ENCODE data around the gene LGALS1. TPM values are rescaled to one million over a fixed set of nuclear protein-coding genes. Genes with fewer than 3 reads are reported as not detected.

The LGALS1 gene
- total RNA-seq, 6 experiments from 2014 or later = 34.7 to 267 (median 141) TPM

DNA sequence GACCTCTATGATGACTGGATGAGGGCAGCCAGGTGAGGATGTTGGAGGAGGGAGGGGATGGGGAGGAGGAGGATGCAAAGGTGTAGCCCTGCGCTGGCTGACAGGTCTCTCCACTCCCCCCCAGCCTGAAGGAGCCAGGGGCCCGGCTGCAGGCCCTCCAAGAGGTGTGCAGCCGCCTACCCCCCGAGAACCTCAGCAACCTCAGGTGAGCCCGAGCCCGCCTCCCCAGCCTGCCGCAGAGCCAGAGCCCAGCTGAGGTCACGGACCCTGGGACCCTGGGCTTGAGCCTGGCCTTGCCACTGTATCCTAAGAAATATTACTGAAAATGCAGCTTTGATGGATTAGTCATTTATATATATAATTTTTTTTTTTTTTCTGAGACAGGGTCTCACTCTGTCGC lies 28.1 kb upstream of the LGALS1 start:
- ATAC-seq = no peak
- H3K4me1 ChIP-seq = no peaks in the 10 kb centered on the region
- no peak overlapping the region for H3K4me3 ChIP-seq
- TF ChIP-seq, protein P1, sequence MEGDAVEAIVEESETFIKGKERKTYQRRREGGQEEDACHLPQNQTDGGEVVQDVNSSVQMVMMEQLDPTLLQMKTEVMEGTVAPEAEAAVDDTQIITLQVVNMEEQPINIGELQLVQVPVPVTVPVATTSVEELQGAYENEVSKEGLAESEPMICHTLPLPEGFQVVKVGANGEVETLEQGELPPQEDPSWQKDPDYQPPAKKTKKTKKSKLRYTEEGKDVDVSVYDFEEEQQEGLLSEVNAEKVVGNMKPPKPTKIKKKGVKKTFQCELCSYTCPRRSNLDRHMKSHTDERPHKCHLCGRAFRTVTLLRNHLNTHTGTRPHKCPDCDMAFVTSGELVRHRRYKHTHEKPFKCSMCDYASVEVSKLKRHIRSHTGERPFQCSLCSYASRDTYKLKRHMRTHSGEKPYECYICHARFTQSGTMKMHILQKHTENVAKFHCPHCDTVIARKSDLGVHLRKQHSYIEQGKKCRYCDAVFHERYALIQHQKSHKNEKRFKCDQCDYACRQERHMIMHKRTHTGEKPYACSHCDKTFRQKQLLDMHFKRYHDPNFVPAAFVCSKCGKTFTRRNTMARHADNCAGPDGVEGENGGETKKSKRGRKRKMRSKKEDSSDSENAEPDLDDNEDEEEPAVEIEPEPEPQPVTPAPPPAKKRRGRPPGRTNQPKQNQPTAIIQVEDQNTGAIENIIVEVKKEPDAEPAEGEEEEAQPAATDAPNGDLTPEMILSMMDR (IDR thresholded peaks at IDR 0.05) = no peak
- no peak for TF ChIP-seq POLR2A (IDR thresholded peaks at IDR 0.05)
- no peaks in the 10 kb centered on the region for H3K9me3 ChIP-seq
- no peaks in the 10 kb centered on the region for H3K27me3 ChIP-seq
- no peak for DNase-seq
- H3K36me3 ChIP-seq = no peaks in the 10 kb centered on the region
- WGBS (ENCODE audit: insufficient coverage, low coverage, low lambda C conversion rate, missing lambda C conversion rate) = 50% methylated on average over 1 of the region's 9 CpGs
- intact Hi-C loops (cut with DNase I) = loop anchor here (10.0 kb wide), 1 partner anchor 77 kb away; no protein-coding TSS in a partner anchor
- H3K27ac ChIP-seq = no peak overlapping the region

DNA sequence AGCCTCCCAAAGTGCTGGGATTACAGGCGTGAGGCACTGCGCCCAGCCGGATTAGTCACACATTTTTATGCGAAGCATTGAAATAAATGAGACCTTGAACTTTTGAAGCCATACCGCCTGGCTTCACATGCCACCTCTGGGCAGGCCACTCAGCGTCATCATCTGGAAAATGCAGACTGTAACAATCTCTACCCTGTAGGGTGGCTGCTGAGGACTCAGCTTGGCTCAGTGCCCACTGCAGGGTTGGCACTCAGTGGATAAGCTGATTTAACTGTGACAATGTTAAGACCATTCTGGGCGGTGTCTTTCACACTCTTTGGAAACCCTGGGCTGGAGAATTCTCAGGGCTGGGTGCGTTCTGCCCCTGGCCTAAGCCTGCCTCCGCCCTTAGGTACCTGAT lies 27.5 kb upstream of the LGALS1 start:
- WGBS (ENCODE audit: insufficient coverage, low coverage, low lambda C conversion rate, missing lambda C conversion rate) = 75% methylated on average over 6 of the region's 9 CpGs
- Histone ChIP-seq H3K36me3 (no peaks in the 10 kb centered on the region), H3K4me3 (no peak overlapping the region), H3K4me1 (no peaks in the 10 kb centered on the region), H3K27ac (no peak overlapping the region), H3K27me3 (no peaks in the 10 kb centered on the region), H3K9me3 (no peaks in the 10 kb centered on the region)
- peak in 2 of 4 donors; percentile 13 to 66 for ATAC-seq
- DNase-seq = peak in 1 of 3 donors; percentile 59
- intact Hi-C loops (cut with DNase I) = loop anchor here (10.0 kb wide), 1 partner anchor 77 kb away; no protein-coding TSS in a partner anchor
- no peak for TF ChIP-seq POLR2A (IDR thresholded peaks at IDR 0.05)
- TF ChIP-seq, protein P1 (IDR thresholded peaks at IDR 0.05) = no peak

DNA sequence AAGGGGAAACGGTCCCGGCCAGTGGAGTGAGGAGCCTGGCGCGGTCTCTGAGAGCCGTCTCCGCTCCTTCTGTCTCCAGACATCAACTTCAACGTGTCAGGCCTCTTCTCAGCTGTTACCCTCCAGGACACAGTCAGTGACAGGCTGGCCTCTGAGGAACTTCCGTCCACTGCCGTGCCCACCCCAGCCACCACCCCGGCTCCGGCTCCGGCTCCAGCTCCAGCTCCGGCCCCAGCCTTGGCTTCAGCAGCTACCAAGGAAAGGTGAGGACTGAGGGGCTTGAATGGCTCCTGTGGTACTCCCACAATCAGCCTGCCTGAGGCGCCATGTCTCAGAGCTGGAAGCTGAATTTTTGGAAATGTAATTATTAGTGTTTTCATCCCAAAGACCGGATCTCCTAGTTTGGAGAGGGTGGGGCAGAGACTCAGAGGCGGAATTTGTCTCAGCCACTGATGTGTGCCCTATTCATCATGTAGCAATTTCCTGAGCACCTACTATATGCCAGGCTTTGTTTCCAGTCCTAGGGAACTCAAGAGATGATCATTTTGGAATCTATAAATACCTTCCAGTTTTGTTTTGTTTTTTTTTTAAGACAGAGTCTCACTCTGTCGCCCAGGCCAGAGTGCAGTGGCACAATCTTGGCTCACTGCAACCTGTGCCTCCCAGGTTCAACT lies 24.8 kb upstream of the LGALS1 start:
- DNase-seq = no peak
- H3K36me3 ChIP-seq = no peaks in the 10 kb centered on the region
- 89% methylated on average over 4 of the region's 17 CpGs for WGBS (ENCODE audit: insufficient coverage, low coverage, low lambda C conversion rate, missing lambda C conversion rate)
- H3K27me3 ChIP-seq = no peaks in the 10 kb centered on the region
- no peaks in the 10 kb centered on the region for H3K4me1 ChIP-seq
- H3K9me3 ChIP-seq = no peaks in the 10 kb centered on the region
- intact Hi-C loops (cut with DNase I) = no loop called here
- TF ChIP-seq, protein P1 (IDR thresholded peaks at IDR 0.05) = no peak
- TF ChIP-seq POLR2A (IDR thresholded peaks at IDR 0.05) = no peak
- no peak overlapping the region for H3K27ac ChIP-seq
- H3K4me3 ChIP-seq = no peak overlapping the region
- no peak for ATAC-seq

DNA sequence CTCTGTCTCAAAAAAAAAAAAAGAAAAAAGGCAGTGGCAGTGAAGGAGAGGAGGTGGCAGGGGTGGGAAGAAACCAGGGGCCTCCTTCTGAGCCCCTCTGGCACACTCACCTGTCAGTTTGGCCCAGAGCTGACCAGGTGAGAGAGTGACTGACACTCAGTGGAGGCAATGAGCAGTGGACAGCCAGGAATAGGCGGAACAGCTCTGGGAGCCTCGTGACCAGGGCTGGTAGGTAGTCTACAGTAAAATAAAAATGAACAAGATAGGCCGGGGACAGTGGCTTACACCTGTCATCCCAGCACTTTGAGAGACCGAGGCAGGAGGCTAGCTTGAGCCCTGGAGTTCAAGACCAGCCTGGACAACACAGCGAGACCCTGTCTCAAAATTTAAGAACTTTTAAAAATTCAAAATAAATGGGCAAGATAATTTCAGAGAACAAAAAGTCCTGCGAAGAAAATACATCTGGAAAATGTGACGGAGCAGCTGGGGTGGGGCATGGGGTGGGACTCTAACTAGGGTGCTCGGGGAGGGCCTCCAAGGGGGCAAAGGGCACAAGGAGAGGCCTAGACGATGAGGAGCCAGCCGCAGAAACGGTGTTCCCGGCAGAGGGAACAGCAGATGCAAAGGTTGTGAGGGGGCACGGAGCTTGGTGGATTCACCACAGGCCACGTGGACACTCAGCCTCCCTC lies 20.7 kb upstream of the LGALS1 start:
- TF ChIP-seq, protein P1 (IDR thresholded peaks at IDR 0.05) = no peak
- no peak for TF ChIP-seq POLR2A (IDR thresholded peaks at IDR 0.05)
- Histone ChIP-seq H3K27ac (no peak overlapping the region), H3K9me3 (no peaks in the 10 kb centered on the region), H3K27me3 (no peaks in the 10 kb centered on the region), H3K4me3 (no peak overlapping the region), H3K4me1 (peaks cover 0 to 8% (median 0%) of the 10 kb centered on the region in 4 donors), H3K36me3 (no peaks in the 10 kb centered on the region)
- intact Hi-C loops (cut with DNase I) = no loop called here
- no peak for DNase-seq
- WGBS (ENCODE audit: insufficient coverage, low coverage, low lambda C conversion rate, missing lambda C conversion rate) = 85% methylated on average over 8 of the region's 14 CpGs
- no peak for ATAC-seq

Measured in right lobe of liver (tissue), 6 donors.